HepG2 (cell line): Measurements from ENCODE around the gene SRD5A3.

Experiments used
- IKZF4 ChIP-seq: sonication (generic); formaldehyde crosslinking; IDR thresholded peaks from 2 replicates; pipeline ENCODE4 v1.5.1; 2020; ENCODE audit warnings: borderline replicate concordance, mild to moderate bottlenecking, low read depth, missing genetic modification reagents; ENCODE audit errors: not compliant biosample characterization
- KLF12 ChIP-seq: sonication (generic); formaldehyde crosslinking; IDR thresholded peaks from 2 replicates; pipeline ENCODE4 v1.4.0; 2020; ENCODE audit warnings: missing genetic modification reagents, borderline replicate concordance
- REPIN1 ChIP-seq: sonication (generic); formaldehyde crosslinking; IDR thresholded peaks from 2 replicates; pipeline ENCODE4 v1.8.0; 2022; ENCODE audit warnings: missing genetic modification reagents, low read depth, mild to moderate bottlenecking, borderline replicate concordance
- SIN3A ChIP-seq: IDR thresholded peaks from 2 replicates; pipeline ENCODE4 v1.6.1; 2011; ENCODE audit warnings: low read depth, mild to moderate bottlenecking, control low read depth, low read length, borderline replicate concordance
- SIN3B ChIP-seq: fragments of 150-350 bp; IDR thresholded peaks from 2 replicates; pipeline ENCODE4 v1.6.1; 2014; ENCODE audit warnings: low read length
- TGIF2 ChIP-seq: IDR thresholded peaks from 2 replicates; pipeline ENCODE4 v1.6.1; 2016; ENCODE audit warnings: control low read depth, missing compliant biosample characterization
- ZNF441 ChIP-seq: sonication (generic); formaldehyde crosslinking; IDR thresholded peaks from 2 replicates; pipeline ENCODE4 v1.7.0; 2021; ENCODE audit warnings: missing genetic modification reagents, borderline replicate concordance
- ZNF772 ChIP-seq: sonication (generic); formaldehyde crosslinking; IDR thresholded peaks from 2 replicates; pipeline ENCODE4 v1.5.0; 2020; ENCODE audit warnings: mild to moderate bottlenecking, missing genetic modification reagents
- TF ChIP-seq, protein P1 (sequence below): sonication (generic); formaldehyde crosslinking; IDR thresholded peaks from 2 replicates; pipeline ENCODE4 v1.5.0; 2020; ENCODE audit warnings: mild to moderate bottlenecking, missing genetic modification reagents, moderate library complexity
- TF ChIP-seq, protein P2 (sequence below): sonication (generic); formaldehyde crosslinking; IDR thresholded peaks from 2 replicates; pipeline ENCODE4 v1.4.0; 2020; ENCODE audit warnings: missing genetic modification reagents

DNA sequence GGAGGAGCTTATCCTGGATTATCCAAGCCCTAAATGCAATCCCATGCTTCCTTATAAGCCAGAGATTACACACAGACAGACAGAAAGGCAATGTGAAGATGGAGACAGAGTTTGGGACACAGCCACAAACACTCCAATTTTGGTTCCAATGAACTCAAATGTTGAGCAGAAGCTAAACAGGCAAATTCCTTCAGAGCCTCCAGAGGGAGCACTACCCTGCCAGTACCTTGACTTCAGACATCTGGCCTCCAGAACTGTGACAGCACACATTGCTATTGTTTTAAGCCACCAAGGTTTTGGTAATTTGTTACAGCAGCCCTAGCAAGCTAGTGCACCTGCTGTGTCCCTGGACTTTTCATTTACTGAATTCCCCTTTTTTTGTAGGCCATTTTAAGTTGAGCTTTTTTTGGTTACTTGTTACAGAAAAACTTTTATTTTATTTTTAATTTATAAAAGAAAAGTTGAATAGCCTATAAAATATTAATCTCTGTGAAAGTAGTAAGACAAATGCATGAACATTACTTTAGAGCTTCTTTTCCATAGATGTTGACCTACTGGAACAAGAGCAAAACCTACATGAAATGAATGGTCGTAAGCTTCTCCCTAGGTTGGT is 33.4 kb upstream of the SRD5A3 start:
- TF ChIP-seq IKZF4 (CRISPR knock-in tag): no peak
- no peak for TF ChIP-seq SIN3A
- TF ChIP-seq, protein P1, sequence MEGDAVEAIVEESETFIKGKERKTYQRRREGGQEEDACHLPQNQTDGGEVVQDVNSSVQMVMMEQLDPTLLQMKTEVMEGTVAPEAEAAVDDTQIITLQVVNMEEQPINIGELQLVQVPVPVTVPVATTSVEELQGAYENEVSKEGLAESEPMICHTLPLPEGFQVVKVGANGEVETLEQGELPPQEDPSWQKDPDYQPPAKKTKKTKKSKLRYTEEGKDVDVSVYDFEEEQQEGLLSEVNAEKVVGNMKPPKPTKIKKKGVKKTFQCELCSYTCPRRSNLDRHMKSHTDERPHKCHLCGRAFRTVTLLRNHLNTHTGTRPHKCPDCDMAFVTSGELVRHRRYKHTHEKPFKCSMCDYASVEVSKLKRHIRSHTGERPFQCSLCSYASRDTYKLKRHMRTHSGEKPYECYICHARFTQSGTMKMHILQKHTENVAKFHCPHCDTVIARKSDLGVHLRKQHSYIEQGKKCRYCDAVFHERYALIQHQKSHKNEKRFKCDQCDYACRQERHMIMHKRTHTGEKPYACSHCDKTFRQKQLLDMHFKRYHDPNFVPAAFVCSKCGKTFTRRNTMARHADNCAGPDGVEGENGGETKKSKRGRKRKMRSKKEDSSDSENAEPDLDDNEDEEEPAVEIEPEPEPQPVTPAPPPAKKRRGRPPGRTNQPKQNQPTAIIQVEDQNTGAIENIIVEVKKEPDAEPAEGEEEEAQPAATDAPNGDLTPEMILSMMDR (CRISPR knock-in tag): peak; percentile 70
- TF ChIP-seq ZNF772 (CRISPR knock-in tag): no peak
- no peak for TF ChIP-seq REPIN1 (CRISPR knock-in tag)
- no peak for TF ChIP-seq ZNF441 (CRISPR knock-in tag)
- TF ChIP-seq TGIF2: no peak
- TF ChIP-seq SIN3B: no peak
- TF ChIP-seq, protein P2, sequence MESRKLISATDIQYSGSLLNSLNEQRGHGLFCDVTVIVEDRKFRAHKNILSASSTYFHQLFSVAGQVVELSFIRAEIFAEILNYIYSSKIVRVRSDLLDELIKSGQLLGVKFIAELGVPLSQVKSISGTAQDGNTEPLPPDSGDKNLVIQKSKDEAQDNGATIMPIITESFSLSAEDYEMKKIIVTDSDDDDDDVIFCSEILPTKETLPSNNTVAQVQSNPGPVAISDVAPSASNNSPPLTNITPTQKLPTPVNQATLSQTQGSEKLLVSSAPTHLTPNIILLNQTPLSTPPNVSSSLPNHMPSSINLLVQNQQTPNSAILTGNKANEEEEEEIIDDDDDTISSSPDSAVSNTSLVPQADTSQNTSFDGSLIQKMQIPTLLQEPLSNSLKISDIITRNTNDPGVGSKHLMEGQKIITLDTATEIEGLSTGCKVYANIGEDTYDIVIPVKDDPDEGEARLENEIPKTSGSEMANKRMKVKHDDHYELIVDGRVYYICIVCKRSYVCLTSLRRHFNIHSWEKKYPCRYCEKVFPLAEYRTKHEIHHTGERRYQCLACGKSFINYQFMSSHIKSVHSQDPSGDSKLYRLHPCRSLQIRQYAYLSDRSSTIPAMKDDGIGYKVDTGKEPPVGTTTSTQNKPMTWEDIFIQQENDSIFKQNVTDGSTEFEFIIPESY: no peak
- no peak for TF ChIP-seq KLF12 (CRISPR knock-in tag)
